Measurements from ENCODE around the gene ZNF385C.
"Not testable (repeated sequence)": the region's sequence is repeated elsewhere in the genome, so short reads cannot be mapped to it uniquely, and the experiment has no call there.

ZNF385C gene

DNA sequence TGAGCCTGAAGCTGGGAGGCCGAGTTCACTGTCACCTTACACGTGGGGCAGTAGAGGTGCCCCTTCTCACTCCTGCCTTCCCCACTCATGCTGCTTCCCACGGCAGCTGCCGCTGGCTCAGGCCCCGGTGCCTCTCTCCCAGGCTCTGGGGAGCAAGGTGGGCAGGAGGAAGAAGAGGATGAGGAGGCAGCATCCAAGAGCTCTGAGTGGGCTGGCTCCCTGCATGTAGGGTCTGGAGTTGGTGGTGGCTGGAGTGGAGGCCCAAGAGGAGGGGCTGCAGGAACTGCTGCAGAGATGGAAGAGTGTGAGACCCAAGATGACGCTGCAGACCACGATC is 69.5 kb downstream of the ZNF385C start:
- Histone ChIP-seq H3K9ac (ENCODE audit: insufficient read length) (no peak overlapping the region), H3K27ac (no peak overlapping the region), H3K36me3 (ENCODE audit: insufficient read depth, low read length) (peaks cover 10% of the 10 kb centered on the region; the same call in 1 of the 2 replicates), H3K4me3 (no peak overlapping the region), H3K9me3 (ENCODE audit: low read depth, low read length) (no peaks in the 10 kb centered on the region)
- DNase-seq (ENCODE audit: low read depth, low spot score) = no peak
- TF ChIP-seq EZH2 (IDR thresholded peaks at IDR 0.05) (no peak), POLR2AphosphoS5 (IDR thresholded peaks at IDR 0.05; ENCODE audit: borderline replicate concordance, low read depth, low read length) (no peak), FOXP2 (optimal IDR thresholded peaks at IDR 0.05; ENCODE audit: control extremely low read depth, extremely low read length, insufficient read depth) (no peak)

DNA sequence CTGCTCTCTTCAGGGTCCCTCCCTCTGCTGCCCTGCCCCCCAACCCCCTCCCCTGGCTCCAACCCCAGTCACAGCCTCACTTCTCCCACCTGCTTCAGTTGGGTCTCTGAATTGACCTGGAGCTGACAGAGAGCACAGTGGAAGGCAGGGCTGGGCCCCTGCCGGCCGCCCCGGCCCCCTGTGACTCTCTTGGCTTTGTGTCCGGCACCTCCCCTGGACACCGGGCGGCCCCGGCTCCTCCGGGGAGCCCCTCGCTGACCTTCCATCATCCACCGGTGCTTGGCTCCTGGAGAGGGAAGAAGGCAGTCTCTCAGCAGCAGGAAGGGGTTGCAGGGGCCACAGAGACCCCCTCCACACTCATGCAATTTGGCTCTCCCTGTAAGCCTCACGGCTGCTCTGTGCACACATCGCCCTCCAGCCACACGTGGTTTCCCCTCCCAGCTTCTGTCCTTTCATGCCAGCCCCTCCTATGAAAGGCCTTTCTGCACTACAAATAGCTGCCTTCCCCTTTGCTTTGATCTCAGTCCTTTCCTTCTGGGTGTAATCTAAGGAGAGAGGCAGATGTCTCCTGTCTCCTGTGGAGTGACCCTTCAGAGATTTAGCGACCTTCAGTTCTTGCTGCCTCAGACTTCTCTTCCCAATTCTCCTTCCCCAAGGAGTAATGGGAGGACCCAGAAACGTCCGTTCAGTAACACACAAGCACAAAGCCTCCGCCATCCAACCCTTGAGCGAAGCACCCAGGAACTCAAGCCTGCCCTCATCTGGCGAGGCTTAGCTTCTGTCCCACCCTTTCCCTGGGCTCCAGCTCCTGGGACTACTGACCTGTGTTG is 70.1 kb downstream of the ZNF385C start:
- DNase-seq (ENCODE audit: low read depth, low spot score) = no peak
- peaks cover 13% of the 10 kb centered on the region; the same call in 1 of the 2 replicates for H3K36me3 ChIP-seq (ENCODE audit: insufficient read depth, low read length)
- H3K9ac ChIP-seq (ENCODE audit: insufficient read length) = no peak overlapping the region
- H3K9me3 ChIP-seq (ENCODE audit: low read depth, low read length) = no peaks in the 10 kb centered on the region
- TF ChIP-seq EZH2 (IDR thresholded peaks at IDR 0.05) = no peak
- TF ChIP-seq FOXP2 (optimal IDR thresholded peaks at IDR 0.05; ENCODE audit: control extremely low read depth, extremely low read length, insufficient read depth) = no peak
- TF ChIP-seq POLR2AphosphoS5 (IDR thresholded peaks at IDR 0.05; ENCODE audit: borderline replicate concordance, low read depth, low read length) = no peak
- no peak overlapping the region for H3K4me3 ChIP-seq
- no peak overlapping the region for H3K27ac ChIP-seq

DNA sequence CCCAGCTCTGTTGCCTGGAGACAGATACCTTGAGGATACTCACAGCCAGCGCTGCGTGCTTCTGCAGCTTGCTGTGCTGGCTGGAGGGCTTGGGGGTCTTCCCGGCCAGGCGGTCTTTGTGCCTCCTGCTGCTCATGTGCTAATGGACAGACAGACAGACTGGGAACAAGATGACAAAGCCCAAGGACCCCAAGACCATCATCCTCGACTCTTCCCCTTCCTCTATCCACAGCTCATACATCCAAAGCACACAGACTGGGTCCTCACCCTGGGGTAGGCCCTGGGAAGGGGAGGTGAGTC is 70.7 kb downstream of the ZNF385C start:
- DNase-seq (ENCODE audit: low read depth, low spot score) = no peak
- Histone ChIP-seq H3K27ac (no peak overlapping the region), H3K9ac (ENCODE audit: insufficient read length) (no peak overlapping the region), H3K36me3 (ENCODE audit: insufficient read depth, low read length) (peaks cover 16% of the 10 kb centered on the region; the same call in 1 of the 2 replicates), H3K9me3 (ENCODE audit: low read depth, low read length) (no peaks in the 10 kb centered on the region), H3K4me3 (no peak overlapping the region)
- no peak for TF ChIP-seq FOXP2 (optimal IDR thresholded peaks at IDR 0.05; ENCODE audit: control extremely low read depth, extremely low read length, insufficient read depth)
- TF ChIP-seq EZH2 (IDR thresholded peaks at IDR 0.05) = no peak

DNA sequence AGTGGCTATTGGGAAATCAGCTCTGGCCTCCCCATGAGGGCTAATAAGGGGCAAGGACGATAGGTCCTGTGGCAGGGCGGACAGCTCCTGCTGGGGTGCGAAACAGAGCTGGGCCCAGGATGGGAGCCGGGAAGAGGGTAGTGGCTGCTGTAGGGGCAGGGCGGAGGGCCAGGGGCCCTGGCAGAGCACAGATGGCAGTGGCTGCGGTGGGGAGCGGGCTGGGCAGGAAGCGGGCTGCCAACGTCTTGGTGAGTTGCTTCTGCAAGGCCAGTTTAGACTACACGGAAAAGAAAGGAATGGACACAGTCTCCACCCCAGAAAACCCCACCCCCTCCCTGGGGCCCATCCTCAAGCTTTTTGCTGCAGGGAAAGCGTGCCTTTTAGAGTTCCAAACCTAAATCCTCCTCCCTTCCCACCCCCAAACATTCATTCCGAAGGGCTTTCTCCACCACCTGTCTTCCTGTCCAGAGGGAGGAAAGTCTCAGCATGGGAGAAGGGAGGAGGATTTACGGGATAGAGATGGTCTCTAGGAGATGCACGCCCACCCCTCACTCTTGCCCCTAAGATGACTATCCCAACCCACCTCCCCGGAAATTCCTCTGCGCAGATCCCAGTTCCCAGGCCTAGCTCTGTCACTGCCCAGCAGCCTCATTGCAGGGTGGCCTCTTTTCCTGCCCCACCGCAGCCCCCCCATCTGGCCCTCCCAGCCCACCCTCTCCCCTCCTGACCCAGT is 71.2 kb downstream of the ZNF385C start:
- no peak overlapping the region for H3K9ac ChIP-seq (ENCODE audit: insufficient read length)
- H3K9me3 ChIP-seq (ENCODE audit: low read depth, low read length) = no peaks in the 10 kb centered on the region
- no peak for TF ChIP-seq FOXP2 (optimal IDR thresholded peaks at IDR 0.05; ENCODE audit: control extremely low read depth, extremely low read length, insufficient read depth)
- DNase-seq (ENCODE audit: low read depth, low spot score) = no peak
- H3K4me3 ChIP-seq = no peak overlapping the region
- no peak overlapping the region for H3K27ac ChIP-seq
- H3K36me3 ChIP-seq (ENCODE audit: insufficient read depth, low read length) = peaks cover 21% of the 10 kb centered on the region; the same call in 1 of the 2 replicates

DNA sequence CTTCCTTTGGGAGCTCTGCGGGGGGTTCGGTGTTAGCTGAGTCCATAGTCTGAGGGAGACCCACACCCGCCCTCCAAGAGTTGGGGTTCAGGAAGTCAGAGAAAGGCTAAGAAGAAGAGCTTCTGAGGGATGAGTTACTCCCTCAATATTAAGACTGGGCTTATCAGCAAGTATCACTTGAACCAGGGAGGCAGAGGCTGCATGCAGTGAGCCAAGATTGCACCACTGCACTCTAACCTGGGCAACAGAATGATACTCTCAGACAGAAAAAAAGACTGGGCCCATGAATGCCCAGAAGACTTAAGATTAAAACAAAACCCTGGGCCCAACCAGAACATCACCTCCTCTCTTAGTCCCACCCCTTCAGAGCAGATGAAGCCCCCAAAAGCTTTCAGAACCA is 72.3 kb downstream of the ZNF385C start:
- no peak for TF ChIP-seq EZH2 (IDR thresholded peaks at IDR 0.05)
- no peak for TF ChIP-seq FOXP2 (optimal IDR thresholded peaks at IDR 0.05; ENCODE audit: control extremely low read depth, extremely low read length, insufficient read depth)
- TF ChIP-seq POLR2AphosphoS5 (IDR thresholded peaks at IDR 0.05; ENCODE audit: borderline replicate concordance, low read depth, low read length) = no peak
- no peak overlapping the region for H3K4me3 ChIP-seq
- H3K9me3 ChIP-seq (ENCODE audit: low read depth, low read length) = no peaks in the 10 kb centered on the region
- no peak for DNase-seq (ENCODE audit: low read depth, low spot score)
- H3K9ac ChIP-seq (ENCODE audit: insufficient read length) = no peak overlapping the region
- H3K36me3 ChIP-seq (ENCODE audit: insufficient read depth, low read length) = peaks cover 25% of the 10 kb centered on the region; the same call in 1 of the 2 replicates
- no peak overlapping the region for H3K27ac ChIP-seq

DNA sequence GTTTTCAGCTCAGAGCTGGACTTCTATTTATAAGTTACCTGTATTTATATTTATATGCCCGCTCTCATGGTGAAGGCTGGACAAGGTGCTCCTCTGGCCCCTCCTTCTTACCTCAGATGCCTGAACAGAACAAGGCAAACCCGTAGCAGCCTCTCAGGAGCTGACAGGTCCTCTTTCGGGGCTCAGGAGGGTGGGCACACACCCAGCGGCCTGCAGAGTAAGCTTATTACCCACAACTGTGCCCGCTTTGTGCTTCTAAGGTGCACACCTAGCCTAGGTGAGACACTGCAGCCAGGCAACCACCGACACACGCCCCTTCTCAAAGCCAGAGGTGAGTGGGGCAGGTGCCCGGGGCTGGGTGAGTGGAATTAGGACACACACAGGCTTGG is 73.1 kb downstream of the ZNF385C start:
- Histone ChIP-seq H3K9me3 (ENCODE audit: low read depth, low read length) (no peaks in the 10 kb centered on the region), H3K36me3 (ENCODE audit: insufficient read depth, low read length) (peaks cover 25% of the 10 kb centered on the region; the same call in 1 of the 2 replicates), H3K4me3 (no peak overlapping the region), H3K9ac (ENCODE audit: insufficient read length) (no peak overlapping the region), H3K27ac (no peak overlapping the region)
- TF ChIP-seq FOXP2 (optimal IDR thresholded peaks at IDR 0.05; ENCODE audit: control extremely low read depth, extremely low read length, insufficient read depth) (no peak), EZH2 (IDR thresholded peaks at IDR 0.05) (no peak), POLR2AphosphoS5 (IDR thresholded peaks at IDR 0.05; ENCODE audit: borderline replicate concordance, low read depth, low read length) (no peak; the same call in 1 of the 2 replicates)
- DNase-seq (ENCODE audit: low read depth, low spot score) = no peak

DNA sequence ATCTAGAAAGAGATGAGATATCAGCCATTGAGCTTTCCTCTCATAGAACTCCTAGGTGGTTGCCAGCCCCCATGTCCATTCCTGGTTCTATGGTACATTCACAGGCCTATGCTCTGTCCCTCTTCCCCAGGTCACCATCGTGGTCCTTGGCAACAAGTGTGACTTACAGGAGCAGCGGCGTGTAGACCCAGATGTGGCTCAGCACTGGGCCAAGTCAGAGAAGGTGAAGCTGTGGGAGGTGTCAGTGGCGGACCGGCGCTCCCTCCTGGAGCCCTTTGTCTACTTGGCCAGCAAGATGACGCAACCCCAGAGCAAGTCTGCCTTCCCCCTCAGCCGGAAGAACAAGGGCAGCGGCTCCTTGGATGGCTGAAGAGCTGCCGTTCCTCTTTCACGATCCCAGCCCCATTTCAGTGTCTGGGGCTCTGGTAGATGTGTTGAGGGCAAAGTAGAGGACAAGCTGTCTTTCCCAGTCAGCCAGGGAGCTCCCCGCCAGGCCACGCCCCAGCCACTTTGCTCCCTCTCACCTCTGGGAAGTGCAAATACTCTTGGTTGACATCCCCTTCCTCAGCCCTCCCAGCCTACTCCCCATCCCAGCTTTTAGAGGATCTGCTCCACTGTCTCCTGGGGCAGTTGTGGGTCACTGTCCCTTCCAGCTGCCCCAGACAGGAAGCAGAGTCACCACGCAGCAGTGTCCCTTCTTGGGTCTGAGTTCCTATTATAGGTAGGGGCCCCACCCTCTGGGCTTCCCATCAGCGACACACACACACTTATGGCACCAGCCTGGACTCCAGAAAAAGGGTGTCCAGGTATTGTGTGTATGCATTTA is 74.5 kb downstream of the ZNF385C start:
- TF ChIP-seq EZH2 (IDR thresholded peaks at IDR 0.05) (no peak), FOXP2 (optimal IDR thresholded peaks at IDR 0.05; ENCODE audit: control extremely low read depth, extremely low read length, insufficient read depth) (no peak), POLR2AphosphoS5 (IDR thresholded peaks at IDR 0.05; ENCODE audit: borderline replicate concordance, low read depth, low read length) (no peak)
- Histone ChIP-seq H3K36me3 (ENCODE audit: insufficient read depth, low read length) (peaks cover 25% of the 10 kb centered on the region; the same call in 1 of the 2 replicates), H3K9ac (ENCODE audit: insufficient read length) (no peak overlapping the region), H3K9me3 (ENCODE audit: low read depth, low read length) (no peaks in the 10 kb centered on the region), H3K4me3 (no peak overlapping the region), H3K27ac (no peak overlapping the region)
- DNase-seq (ENCODE audit: low read depth, low spot score) = no peak

DNA sequence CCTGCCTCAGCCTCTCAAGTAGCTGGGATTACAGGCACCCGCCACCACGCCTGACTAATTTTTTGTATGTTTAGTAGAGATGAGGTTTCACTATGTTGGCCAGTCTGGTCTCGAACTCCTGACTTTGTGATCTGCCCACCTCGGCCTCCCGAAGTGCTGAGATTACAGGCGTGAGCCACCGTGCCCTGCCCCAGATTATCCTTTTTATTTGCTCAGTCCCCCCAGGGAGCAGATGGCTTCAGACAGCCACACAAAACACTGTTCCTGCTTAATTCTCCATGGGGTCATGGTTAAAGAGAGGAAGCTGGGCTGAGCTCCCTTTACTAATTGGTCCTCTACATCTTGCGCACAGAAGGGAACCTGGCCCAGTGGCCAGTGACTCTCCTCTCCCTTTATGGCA is 77.4 kb downstream of the ZNF385C start:
- H3K4me3 ChIP-seq = peak overlapping the region; percentile 93
- DNase-seq (ENCODE audit: low read depth, low spot score); H3K27ac ChIP-seq; H3K9me3 ChIP-seq (ENCODE audit: low read depth, low read length): not testable (repeated sequence)
- H3K9ac ChIP-seq (ENCODE audit: insufficient read length) = peak overlapping the region; percentile 98
- H3K36me3 ChIP-seq (ENCODE audit: insufficient read depth, low read length) = peaks cover 25% of the 10 kb centered on the region; the same call in 1 of the 2 replicates
